Right lobe of liver (tissue), 4 donors: Measurements from ENCODE around the gene KLHL22.

Source experiments
- CTCF ChIP-seq, 4 donors: fragments of 200-600 bp in 3 of 4; fragments of 450-650 bp in 1 of 4; IDR thresholded peaks; one replicate each; pipeline versions ENCODE4 v1.5.1 to v1.8.0; 2016 to 2022; ENCODE audit warnings: antibody characterized with exemption in 4 of 4, mild to moderate bottlenecking in 2 of 4
- POLR2A ChIP-seq: fragments of 450-650 bp; IDR thresholded peaks from one replicate; pipeline ENCODE4 v1.6.1; 2017; ENCODE audit warnings: antibody characterized with exemption, mild to moderate bottlenecking
- donor health status: DM: no; HTN: no; CAD: no.
- donor health status: DM: no; HTN: no; CAD: no.
- donor health status: DM: no; HTN: yes; CAD: no.

- TF ChIP-seq CTCF (IDR thresholded peaks at IDR 0.05) (no peak), POLR2A (no peak)
Observed at GRCh38 chr22:20414450-20414849, 81.1 kb downstream of the KLHL22 start.
